NT2/D1 (cell line): ENCODE measurements around the gene DPM2.

Experiments used
- YY1 ChIP-seq: IDR thresholded peaks from 2 replicates; pipeline ENCODE4 v1.6.1; 2011; ENCODE audit not compliant: insufficient read length, insufficient read depth
- ZNF274 ChIP-seq: IDR thresholded peaks from 2 replicates; pipeline ENCODE4 v1.6.1; 2011; ENCODE audit warnings: mild to moderate bottlenecking, low read depth, low read length

- TF ChIP-seq YY1 (no peak), ZNF274 (no peak)
Observed at GRCh38 chr9:127904561-127905003, 33.1 kb downstream of the DPM2 start.
